T-helper 1 cell (primary cell): Measurements from ENCODE around the gene RGPD4.

Source experiments
- DNase-seq, 5 donors: peaks; one replicate each; pipeline ENCODE4 v3.0.0-alpha.2; 2012 to 2020

The RGPD4 gene

GRCh38 chr2:107931412-107931811, 104.7 kb downstream of the RGPD4 start:
- DNase-seq, result no peak

- no peak for DNase-seq
Observed at GRCh38 chr2:107932488-107932887, 105.8 kb downstream of the RGPD4 start.

GRCh38 chr2:107932979-107933378, 106.3 kb downstream of the RGPD4 start:
- DNase-seq, result no peak

- no peak for DNase-seq
Observed at GRCh38 chr2:107936433-107937359, 110.0 kb downstream of the RGPD4 start.
